T follicular helper cell (primary cell): ENCODE data around the gene AKR1C4.
"Not testable (repeated sequence)": the region's sequence is repeated elsewhere in the genome, so short reads cannot be mapped to it uniquely, and the experiment has no call there.

ENCODE experiments used
- DNase-seq: peaks from one replicate; pipeline ENCODE4 v3.0.0-alpha.2; 2020; ENCODE audit warnings: low read depth

Gene AKR1C4

DNA sequence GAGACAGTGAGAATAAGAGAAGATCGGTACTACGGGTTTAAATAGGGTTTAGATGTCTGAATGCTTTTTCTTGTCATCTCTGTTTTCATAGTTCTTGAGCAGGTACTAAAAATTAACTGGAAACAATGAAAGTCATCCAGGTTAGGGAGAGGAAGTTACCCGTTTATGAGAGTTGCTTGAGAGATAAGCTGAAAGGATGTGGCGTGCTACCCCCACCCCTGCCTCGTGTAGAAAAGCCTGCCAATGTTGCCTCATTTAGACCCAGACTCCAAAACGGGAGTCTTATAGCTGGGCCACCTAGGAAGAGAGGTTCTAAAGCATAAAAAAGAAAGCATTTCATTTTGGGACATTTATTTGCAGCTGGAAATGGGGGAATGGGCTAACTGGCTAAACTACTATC, 10.2 kb downstream of the AKR1C4 start:
- no peak for DNase-seq

DNA sequence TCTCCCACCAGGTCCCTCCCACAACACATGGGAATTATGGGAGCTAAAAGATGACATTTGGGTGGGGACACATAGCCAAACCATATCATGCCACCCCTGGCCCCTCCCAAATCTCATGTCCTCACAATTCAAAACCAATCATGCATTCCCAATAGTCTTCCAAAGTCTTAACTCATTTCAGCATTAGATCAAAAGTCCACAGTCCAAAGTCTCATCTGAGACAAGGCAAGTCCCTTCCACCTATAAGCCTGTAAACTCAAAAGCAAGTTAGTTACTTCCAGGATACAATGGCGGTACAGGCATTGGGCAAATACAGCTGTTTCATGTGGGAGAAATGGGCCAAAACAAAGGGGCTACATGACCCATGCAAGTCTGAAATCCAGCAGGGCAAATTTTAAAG, 13.1 kb downstream of the AKR1C4 start:
- DNase-seq: not testable (repeated sequence)

DNA sequence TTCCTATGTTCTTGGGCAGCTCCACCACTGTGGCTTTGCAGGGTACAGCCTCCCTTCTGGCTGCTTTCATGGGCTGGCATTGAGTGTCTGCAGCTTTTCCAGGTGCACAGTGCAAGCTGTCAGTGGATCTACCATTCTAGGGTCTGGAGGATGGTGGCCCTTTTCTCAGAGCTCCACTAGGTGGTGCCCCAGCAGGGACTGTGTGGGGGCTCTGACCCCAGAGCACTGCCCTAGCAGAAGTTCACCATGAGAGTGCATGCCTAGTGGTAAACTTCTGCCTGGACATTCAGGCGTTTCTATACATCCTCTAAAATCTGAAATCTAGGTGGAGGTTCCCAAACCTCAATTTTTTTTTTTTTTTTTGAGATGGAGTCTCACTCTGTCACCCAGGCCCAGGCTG, 13.6 kb downstream of the AKR1C4 start:
- DNase-seq: not testable (repeated sequence)

DNA sequence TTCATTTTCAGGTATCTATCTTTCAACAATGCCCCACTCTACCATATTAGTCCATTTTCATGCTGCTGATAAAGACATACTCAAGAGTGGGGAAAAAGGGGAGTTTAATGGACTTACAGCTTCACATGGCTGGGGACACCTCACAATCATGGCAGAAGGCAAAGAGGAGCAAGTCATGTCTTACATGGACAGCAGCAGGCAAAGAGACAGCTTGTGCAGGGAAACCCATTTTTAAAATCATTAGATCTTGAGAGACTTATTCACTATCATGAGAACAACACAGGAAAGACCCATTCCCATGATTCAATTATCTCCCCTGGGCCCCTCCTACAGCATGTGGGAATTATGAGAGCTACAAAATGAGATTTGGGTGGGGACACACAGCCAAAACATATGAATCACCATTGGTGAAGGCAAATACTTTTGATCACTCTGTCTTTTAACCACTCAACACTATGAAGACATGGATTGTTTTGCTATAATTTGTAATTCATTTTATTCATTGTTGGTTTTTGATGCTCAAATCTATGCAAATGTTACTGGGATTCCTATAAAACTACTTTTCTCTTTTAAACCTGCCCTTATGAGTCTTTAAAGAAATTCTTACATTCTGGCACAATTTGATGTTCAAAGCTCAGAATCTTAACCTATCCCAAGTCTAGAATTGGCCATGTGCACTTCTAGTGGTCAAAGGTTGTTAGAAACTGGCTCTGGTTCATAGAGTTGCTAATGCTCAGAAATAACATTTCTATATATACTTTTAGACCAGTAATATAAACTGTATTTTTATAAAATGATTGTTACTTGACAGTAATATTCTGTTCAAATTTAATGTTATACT, 15.3 kb downstream of the AKR1C4 start:
- DNase-seq: no peak

- no peak for DNase-seq
Observed at GRCh38 chr10:5216801-5217200, 20.2 kb downstream of the AKR1C4 start.

DNA sequence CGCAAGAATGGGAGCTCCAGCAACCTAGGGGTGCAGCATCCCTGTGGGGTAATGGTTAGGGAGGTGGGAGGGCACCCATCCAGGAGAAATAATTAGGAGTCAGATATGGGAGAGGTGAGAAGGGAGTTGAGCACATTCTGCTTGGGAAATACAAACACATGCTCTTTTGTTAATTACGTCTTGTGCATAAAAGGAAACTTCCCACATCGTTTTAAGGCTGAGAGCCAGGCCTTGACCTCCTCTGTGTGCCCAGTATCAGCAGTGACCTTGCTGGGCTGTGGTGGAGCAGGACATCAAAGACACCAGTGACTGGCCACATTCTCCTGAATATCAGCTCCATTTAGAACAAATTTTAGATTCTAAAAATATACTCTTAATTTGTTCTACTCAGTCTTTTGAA, 22.6 kb downstream of the AKR1C4 start:
- no peak for DNase-seq

GRCh38 chr10:5222942-5223341, 26.3 kb downstream of the AKR1C4 start:
- not testable (repeated sequence) for DNase-seq

DNA sequence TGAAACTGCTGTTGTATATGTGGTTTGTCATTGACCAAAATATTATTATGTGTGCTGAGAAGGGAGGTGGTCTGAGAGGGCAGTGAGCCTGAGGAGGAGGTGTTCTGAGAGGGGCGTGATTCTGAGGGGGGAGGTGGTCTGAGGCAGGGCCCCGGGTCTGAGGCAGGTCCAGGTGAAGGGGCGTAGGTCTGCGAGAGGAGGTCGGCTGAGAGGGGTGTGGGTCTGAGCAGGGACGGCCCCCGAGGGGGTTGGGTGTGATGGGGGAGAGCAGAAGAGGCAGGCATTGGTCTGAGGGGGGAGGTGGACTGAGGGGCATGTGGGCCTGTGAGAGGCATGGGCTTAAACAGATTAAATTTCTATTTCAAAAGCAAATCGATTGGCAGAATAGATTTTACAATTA, 32.4 kb downstream of the AKR1C4 start:
- no peak for DNase-seq

DNA sequence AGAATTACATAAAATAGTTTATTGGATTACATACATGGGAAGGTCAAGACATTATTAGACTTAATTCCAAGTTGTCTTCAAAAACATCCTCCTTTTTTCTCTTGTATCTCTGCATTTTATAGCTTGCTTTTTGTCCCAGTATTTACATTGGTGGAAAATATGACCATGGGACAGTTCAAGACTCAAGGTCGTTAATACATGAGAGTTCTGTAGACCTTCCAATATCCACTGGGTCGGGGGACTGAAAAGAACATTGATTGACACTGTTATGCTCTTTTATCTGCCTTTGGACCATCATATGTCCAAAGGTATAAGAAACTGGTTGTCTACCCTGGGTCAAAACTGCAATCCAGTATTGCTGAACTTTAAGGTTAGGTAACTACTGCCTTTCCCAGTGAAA, 36.7 kb downstream of the AKR1C4 start:
- no peak for DNase-seq

DNA sequence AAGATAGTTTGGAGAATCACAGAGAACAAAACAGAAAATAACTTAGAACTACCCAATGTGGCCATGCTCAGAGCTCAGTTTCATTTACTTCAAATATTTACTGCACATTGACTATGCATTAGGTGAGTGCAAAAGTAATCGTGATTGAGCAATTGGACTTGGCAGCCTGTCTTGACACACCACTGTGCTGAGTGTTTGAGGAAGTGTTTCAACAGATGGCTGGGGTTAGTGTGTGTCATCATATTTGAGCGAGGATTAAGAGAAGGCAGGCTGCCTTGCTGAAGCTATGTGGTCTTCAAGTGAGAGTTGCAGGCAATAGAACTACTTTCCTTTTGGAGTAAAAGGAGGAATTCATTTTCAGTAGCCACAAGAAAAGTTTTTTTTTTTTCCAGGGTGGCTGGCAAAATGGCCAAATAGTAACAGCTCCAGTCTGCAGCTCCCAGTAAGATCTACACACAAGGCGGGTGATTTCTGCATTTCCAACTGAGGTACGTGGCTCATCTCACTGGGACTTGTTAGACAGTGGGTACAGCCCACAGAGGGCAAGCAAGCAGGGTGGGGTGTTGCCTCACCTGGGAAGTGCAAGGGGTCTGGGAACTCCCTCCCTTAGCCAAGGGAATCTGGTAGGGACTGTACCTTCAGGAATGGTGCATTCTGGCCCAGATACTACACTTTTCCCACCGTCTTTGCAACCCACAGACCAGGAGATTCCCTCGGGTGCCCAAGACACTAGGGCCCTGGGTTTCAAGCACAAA, 37.6 kb downstream of the AKR1C4 start:
- no peak for DNase-seq

DNA sequence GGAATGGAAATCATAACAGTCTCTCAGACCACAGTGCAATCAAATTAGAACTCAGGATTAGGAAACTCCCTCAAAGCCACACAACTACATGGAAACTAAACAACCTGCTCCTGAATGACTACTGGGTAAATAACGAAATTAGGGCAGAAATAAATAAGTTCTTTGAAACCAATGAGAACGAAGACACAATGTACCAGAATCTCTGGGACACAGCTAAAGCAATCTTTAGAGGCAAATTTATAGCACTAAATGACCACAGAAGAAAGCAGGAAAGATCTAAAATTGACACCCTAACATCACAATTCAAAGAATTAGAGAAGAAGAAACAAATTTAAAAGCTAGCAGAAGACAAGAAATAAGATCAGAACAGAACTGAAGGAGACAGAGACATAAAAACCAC, 40.9 kb downstream of the AKR1C4 start:
- not testable (repeated sequence) for DNase-seq

- no peak for DNase-seq
Observed at GRCh38 chr10:5242585-5242984, 45.9 kb downstream of the AKR1C4 start.

DNA sequence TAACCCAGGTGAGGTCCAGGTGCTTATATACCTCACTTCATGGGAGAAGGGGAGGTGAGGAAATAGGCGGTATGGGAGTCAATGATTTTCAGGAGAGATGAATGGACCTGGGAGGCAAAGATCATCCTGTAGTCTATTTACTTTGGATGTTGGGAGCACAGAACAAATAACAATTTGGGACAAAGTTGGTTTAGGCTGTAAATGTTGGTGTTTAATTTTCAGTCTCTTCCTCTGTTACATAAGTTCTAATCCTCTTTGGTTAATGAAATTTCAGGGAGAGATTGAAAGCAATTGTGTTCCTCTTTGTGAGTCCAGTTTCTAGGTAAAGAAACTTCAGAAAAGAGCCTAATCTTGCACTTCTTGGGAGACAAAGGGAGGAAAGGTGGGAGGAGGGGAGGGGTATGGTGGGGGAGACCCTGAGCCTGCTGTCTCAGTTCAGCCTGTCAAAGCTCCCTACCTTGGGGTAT, 46.9 kb downstream of the AKR1C4 start:
- DNase-seq: no peak

DNA sequence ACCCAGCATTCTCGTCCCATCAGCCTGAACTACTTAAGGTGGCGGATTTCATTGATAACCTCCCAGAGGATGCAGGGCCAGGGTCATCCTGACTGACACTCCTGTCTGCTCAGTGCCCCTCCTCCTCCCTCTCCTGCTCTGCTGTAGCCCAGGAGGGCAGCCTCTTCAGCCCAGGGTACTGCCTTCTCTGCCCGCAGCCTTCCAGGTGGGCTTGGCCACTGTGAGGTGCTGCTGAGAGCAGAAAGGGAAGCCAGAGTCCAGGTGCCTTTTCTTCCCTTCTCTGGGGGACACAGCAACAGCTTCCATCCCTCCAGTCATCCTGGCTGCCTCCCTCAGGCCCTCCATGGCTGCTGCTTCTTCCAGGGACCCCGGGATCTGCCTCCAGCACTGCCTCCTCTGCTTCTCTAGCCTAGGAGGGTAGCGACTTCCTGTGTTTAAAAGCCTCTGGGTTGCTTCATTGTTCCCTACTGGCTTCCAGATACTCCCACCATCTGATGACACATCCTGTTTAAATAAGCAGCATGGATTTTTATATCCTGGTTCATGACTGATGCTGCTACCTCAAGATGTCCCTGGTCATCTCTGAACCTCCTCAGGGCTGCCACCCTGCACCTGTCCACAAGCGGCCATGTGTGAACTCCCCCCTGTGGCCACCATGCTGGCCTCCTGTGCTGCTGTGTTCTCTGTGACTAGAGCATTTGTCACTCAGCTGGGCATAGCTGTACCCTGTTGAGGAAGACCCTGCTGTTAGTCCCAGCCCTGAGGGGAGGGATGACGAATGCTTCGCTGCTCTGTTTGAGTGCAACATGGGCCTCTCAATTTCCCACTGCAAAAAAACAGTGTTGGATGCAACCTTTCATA, 55.8 kb downstream of the AKR1C4 start:
- DNase-seq: no peak

GRCh38 chr10:5254488-5254887, 57.9 kb downstream of the AKR1C4 start:
- no peak for DNase-seq

- DNase-seq: not testable (repeated sequence)
Observed at GRCh38 chr10:5257768-5258167, 61.1 kb downstream of the AKR1C4 start.

GRCh38 chr10:5259132-5259951, 62.7 kb downstream of the AKR1C4 start:
- DNase-seq: no peak

- no peak for DNase-seq
Observed at GRCh38 chr10:5259952-5260578, 63.4 kb downstream of the AKR1C4 start.

GRCh38 chr10:5260828-5261227, 64.2 kb downstream of the AKR1C4 start:
- no peak for DNase-seq

GRCh38 chr10:5265139-5265538, 68.5 kb downstream of the AKR1C4 start:
- DNase-seq: no peak

- no peak for DNase-seq
Observed at GRCh38 chr10:5266351-5266750, 69.7 kb downstream of the AKR1C4 start.
